IPS-18c (cell line): Measurements from ENCODE around the gene RHBDL3.

Experiments
- H3K4me3 ChIP-seq: 2 replicates; pipeline ENCODE4 v1.7.0; 2013; ENCODE audit warnings: low read depth, mild to moderate bottlenecking, low read length, moderate library complexity; ENCODE audit not compliant: insufficient read depth
- H3K9me3 ChIP-seq: one replicate; pipeline ENCODE4 v1.6.1; 2013; ENCODE audit warnings: mild to moderate bottlenecking, low read length, moderate library complexity; ENCODE audit not compliant: control insufficient read depth, insufficient read depth

RHBDL3 gene

GRCh38 chr17:32361270-32361669 is 95.6 kb downstream of the RHBDL3 start:
- no peak overlapping the region for H3K4me3 ChIP-seq
- H3K9me3 ChIP-seq: no peaks in the 10 kb centered on the region

GRCh38 chr17:32370426-32370825 is 104.8 kb downstream of the RHBDL3 start:
- H3K4me3 ChIP-seq: no peak overlapping the region
- no peaks in the 10 kb centered on the region for H3K9me3 ChIP-seq
